ENCODE measurements around the gene RAB7B. TPM values are rescaled to one million over a fixed set of nuclear protein-coding genes. Genes with fewer than 3 reads are reported as not detected.

The RAB7B gene
- total RNA-seq, 1 donor = 0.10 TPM

DNA sequence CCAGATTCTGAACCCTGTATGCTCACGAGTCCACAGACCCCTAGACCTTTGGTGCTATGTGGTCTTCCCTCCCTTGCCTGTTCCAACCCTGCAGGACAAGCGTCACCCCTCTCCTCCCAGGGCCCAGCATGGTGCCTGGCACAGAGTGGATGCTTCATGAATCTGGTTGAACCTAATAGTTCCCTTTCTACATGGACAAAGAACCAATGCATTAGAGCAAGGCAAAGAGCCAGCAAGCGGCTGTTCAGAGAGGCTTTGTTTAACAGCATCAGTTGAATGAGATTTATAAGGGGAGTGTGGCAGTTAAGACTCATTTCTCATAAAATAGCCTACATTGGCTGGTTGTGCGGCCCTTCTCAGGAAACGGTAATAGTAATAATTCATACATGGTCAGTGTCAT lies 74.9 kb downstream of the RAB7B start:
- Histone ChIP-seq H3K4me3 (ENCODE audit: low read length) (no peak overlapping the region), H3K4me1 (ENCODE audit: insufficient read depth, low read length) (peaks cover 21% of the 10 kb centered on the region), H3K27me3 (ENCODE audit: insufficient read depth, low read length) (no peaks in the 10 kb centered on the region), H3K9me3 (ENCODE audit: low read depth, low read length) (no peaks in the 10 kb centered on the region)

DNA sequence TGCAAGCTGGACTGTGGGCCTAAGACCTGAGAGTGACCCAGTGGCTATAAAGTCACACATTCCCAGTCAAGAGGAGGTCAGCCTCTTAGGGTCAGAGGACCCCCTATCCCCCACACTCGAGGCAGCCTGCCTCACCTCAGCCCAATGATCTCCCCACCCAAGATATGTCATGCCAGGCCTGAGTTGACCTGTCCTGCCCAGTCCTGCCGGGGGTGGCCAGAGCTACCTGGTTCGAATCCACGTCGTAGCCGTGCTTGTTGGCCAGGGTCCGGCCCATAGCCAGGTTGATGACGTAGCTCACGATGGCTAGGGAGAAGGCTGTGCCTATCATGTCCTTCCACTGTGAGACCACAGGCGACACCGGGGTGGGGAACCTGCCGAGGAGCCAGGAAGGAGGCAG lies 75.5 kb downstream of the RAB7B start:
- Histone ChIP-seq H3K9me3 (ENCODE audit: low read depth, low read length) (no peaks in the 10 kb centered on the region), H3K27me3 (ENCODE audit: insufficient read depth, low read length) (no peaks in the 10 kb centered on the region), H3K4me3 (ENCODE audit: low read length) (no peak overlapping the region), H3K4me1 (ENCODE audit: insufficient read depth, low read length) (peaks cover 16% of the 10 kb centered on the region)

DNA sequence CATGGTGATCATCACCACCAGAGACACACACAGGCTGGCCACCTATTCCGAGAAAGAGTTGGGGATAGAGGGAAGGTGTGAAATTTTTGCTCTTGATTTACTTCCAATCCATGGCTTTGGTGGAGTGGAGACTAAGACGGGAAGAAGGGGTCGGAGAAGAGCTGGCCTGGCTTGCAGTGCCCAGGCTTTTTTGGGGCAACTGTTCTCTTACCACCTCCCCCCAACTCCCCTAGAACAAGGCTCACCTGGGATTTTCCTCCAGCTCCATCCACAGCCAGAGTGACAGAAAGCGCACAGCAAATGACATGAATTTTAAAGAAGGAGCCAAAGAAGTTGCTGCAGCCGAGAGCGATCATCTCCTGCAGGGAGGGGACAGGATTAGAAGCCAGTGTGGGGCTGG lies 75.9 kb downstream of the RAB7B start:
- peaks cover 16% of the 10 kb centered on the region for H3K4me1 ChIP-seq (ENCODE audit: insufficient read depth, low read length)
- H3K27me3 ChIP-seq (ENCODE audit: insufficient read depth, low read length) = no peaks in the 10 kb centered on the region
- no peak overlapping the region for H3K4me3 ChIP-seq (ENCODE audit: low read length)
- no peaks in the 10 kb centered on the region for H3K9me3 ChIP-seq (ENCODE audit: low read depth, low read length)

Other genes starting within 250 kb of the RAB7B start
- gene RAB29, start 227.9 kb downstream of the RAB7B start, total RNA-seq = 21.1 TPM
- gene SLC41A1, start 190.2 kb downstream of the RAB7B start, total RNA-seq = 16.1 TPM
- 0.42 TPM for gene PM20D1, start 153.3 kb downstream of the RAB7B start, total RNA-seq
- not detected for gene SLC26A9, start 59.9 kb downstream of the RAB7B start, total RNA-seq
- not detected for gene CTSE, start 20.5 kb upstream of the RAB7B start, total RNA-seq
- gene RHEX, start 49.8 kb upstream of the RAB7B start, total RNA-seq = not detected
- gene AVPR1B, start 114.0 kb upstream of the RAB7B start, total RNA-seq = not detected
- 1.9 TPM for gene FAM72A, start 199.4 kb upstream of the RAB7B start, total RNA-seq
- gene SRGAP2, start 200.1 kb upstream of the RAB7B start, total RNA-seq = 30.2 TPM

Data from mononuclear cell (primary cell).